T-helper 1 cell treated with Interleukin-12 subunit alpha and Interleukin-12 subunit beta and Interleukin-4 antibody, amounts not matched to agents 30 ng/mL and 1 ng/mL, for 36 hours (primary cell): Measurements from ENCODE around the gene UBE2O. TPM values are rescaled to one million over a fixed set of nuclear protein-coding genes. Genes with fewer than 3 reads are reported as not detected.

Source experiments
- intact Hi-C: fragments of 100-400 bp; cut with micrococcal nuclease; formaldehyde crosslinking; loops from one replicate; pipeline ENCODE4 v1.15.1; 2024
- total RNA-seq: library from RNA; stranded (reverse); gene quantifications from 2 replicates; pipeline ENCODE4 v1.2.3, GENCODE V29; 2022

Gene UBE2O
- total RNA-seq, 1 donor from 2014 or later = 41.9 TPM

- intact Hi-C loops = no loop called here
These were observed 15.7 kb upstream of the UBE2O start for GRCh38 chr17:76468634-76469010.

- intact Hi-C loops = no loop called here
These were observed 15.1 kb upstream of the UBE2O start for GRCh38 chr17:76467809-76468633.

GRCh38 chr17:76467366-76467765 is 14.4 kb upstream of the UBE2O start, which contains the start of gene AANAT:
AANAT (plus strand) TSS chr17:76467603; CDS start chr17:76468747, 1,144 bp downstream.
- intact Hi-C loops = no loop called here

GRCh38 chr17:76466775-76467130 is 13.8 kb upstream of the UBE2O start:
- intact Hi-C loops = loop anchor here (1.0 kb wide), 6 partner anchors 13 to 158 kb away; partner anchors contain the start of genes RHBDF2 and UBE2O

- intact Hi-C loops = no loop called here
These were observed 9.8 kb upstream of the UBE2O start for GRCh38 chr17:76462556-76463290.

DNA sequence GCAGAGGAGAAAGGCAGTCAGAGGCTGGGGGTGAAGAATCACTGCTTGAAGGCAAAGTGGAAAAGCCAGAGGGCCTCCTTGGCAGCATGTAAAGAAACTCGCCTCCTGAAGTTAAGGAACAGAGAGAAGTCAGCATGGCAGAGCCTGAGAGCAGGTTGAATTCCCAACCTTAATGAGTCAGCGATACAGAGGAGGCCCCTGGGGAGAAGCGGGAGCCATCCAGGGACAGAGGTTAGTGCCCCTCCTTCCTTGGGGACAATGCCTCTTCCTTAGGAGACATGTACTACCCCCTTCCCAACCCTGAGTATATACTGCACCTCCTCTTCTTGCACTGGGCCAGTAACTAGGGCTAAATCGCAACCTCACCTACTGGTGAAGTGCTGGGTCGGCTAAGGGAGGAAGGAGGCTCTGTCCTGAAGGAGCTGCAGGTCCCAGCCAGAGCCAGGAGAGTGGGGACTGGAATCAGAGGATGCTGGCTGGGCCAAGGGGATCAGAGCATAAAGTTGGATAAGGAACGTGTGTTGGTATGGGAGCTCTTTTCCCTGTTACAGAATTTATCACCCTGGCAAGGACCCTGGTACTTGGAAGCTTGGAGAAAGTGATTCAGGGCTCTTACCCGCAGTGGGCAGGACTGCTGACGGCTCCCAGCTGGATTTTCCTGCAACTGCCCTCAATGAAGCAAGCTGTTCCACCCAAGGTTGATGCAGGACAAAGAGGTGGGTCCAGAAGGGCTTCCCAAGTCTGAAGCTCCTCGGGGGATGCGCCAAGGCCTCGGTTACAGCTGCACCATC is 9.0 kb upstream of the UBE2O start:
- intact Hi-C loops = no loop called here

- intact Hi-C loops = loop anchor here (1.0 kb wide), 1 partner anchor 47 kb away; no protein-coding TSS in a partner anchor
These were observed 6.7 kb upstream of the UBE2O start for GRCh38 chr17:76459674-76460073.

- intact Hi-C loops = loop anchor here (1.0 kb wide), 1 partner anchor 51 kb away; no protein-coding TSS in a partner anchor
These were observed 5.9 kb upstream of the UBE2O start for GRCh38 chr17:76458580-76459490.

GRCh38 chr17:76453431-76453743 is 435 bp upstream of the UBE2O start:
- intact Hi-C loops = loop anchor here (1.0 to 2.0 kb wide), 10 partner anchors 13 to 598 kb away; partner anchors contain the start of genes ACOX1, JMJD6, METTL23 and RHBDF2

GRCh38 chr17:76452127-76452659 is 759 bp downstream of the UBE2O start:
- intact Hi-C loops = loop anchor here (2.0 kb wide), 3 partner anchors 67 to 275 kb away; partner anchors contain the start of genes JMJD6, METTL23 and SPHK1

- intact Hi-C loops = no loop called here
These were observed 1.4 kb downstream of the UBE2O start for GRCh38 chr17:76451506-76451905.

GRCh38 chr17:76449126-76449525 is 3.8 kb downstream of the UBE2O start:
- intact Hi-C loops = no loop called here

DNA sequence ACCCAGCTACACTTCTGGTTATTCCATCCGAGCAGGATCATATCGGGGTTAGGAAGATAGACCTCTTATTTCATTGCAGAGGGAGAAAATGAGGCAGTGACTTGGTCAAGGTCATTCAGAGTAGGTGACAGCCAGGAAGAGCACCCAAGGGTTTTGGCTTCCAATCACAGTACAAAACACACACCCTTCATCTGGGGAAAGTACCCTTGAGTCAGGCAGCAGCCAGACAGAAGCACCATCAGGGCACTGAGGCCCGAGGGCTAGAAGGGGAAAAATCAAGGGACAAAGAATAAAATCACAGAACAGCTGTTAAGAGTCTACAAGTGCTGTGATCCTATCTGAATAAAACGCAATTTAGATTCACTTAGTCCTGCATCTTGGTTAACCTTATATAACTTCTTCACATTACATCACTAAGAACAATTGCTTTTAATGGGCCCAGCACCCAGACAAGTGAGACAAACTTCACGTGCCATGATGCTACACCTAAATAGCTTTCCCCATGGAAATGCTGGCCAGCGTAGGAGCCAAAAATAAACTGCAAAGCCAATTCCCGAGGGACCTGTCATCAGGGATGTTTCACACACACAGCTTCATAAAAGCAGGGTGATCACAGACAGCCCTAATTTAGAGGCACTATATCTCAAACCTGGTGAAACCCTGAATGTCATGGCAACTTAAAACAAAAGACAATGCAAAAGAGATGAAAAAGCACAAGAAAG is 4.9 kb downstream of the UBE2O start:
- intact Hi-C loops = no loop called here

DNA sequence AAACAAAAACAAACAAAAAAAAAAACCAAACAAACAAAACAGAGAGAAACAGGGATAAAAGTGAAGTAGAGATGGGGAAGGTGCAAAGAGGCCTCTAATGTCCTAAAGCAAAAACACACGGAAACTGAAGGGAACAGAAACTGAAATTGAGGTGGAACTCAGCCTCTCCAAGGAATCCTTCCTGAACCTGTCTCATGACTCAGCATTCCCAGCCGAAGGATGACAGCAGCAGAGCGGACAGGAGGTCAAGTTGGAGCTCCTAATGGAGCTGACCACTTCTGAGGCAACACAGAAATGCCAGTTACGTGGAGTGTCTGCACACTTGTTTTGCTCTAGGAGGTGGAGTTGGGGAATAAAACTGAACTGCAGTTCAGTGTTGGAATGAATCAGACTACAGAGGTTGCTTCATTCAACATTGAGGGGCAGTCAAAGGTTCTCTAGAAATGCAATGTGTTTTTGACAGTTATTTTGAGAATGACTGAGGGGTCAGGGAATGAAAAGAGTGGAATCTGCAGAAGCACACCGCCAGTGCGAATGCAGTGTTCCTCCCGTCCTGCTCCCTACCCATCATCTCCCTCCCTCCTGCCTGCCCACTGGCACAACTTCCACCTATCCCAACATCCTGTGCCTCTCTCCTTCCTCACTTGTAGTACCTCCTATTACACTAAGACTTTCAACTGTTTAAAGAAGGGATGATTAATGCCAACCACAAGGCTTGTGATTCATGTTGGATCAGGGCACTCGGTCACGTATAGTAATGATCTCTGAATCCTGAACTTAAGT is 6.3 kb downstream of the UBE2O start:
- intact Hi-C loops = no loop called here

DNA sequence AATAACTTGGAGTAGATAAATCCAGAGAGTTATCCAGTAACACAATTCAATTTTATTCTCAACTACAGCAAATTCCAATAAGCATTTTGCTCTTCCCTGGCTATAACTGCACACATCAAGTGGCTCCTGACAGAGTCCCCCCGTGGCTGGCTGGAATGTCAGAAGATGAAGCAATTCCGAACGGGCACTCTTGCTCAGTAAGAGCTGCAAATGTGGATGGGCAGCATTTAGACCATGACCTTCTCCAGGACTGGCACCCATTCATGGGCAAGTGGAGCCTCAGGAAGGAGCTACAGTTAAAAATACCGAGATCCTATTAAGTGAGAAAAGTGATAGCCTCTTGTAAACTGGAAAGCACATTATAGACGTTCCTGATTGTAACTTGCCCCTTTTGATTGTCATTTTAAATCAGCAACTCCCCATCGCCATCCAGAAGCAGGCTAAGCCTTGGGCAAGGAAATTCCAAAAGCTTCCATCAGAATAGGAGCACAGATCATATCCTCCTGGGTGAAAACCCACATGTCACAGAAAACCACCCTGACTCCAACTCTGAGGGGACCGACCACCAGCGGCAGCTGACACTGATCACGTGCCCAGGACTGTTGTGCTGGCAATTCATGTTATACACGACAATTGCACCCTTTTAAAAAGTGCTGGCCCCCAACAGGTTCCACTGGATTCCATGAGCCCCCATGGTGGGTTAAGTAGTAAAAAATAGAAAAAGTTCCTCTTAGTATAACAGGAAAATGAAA is 7.1 kb downstream of the UBE2O start:
- intact Hi-C loops = no loop called here

- intact Hi-C loops = no loop called here
These were observed 8.2 kb downstream of the UBE2O start for GRCh38 chr17:76444518-76445311.
